Putamen (tissue), 1 donor: ENCODE data around the gene INHA.

ENCODE experiments used
- DNase-seq: peaks from one replicate; pipeline ENCODE4 v3.0.0-alpha.2; 2016; ENCODE audit warnings: low spot score

The INHA gene

GRCh38 chr2:219559156-219559915, 12.8 kb upstream of the INHA start:
- no peak for DNase-seq

GRCh38 chr2:219560037-219560892, 11.8 kb upstream of the INHA start:
- DNase-seq = no peak

- DNase-seq = no peak
Measured at GRCh38 chr2:219560893-219561178, 11.3 kb upstream of the INHA start.

GRCh38 chr2:219561179-219562048, 10.7 kb upstream of the INHA start:
- DNase-seq = no peak

GRCh38 chr2:219562049-219563020, 9.8 kb upstream of the INHA start:
- no peak for DNase-seq

GRCh38 chr2:219563271-219563928, 8.7 kb upstream of the INHA start:
- DNase-seq = no peak

- DNase-seq = no peak
Measured at GRCh38 chr2:219565130-219566080, 6.7 kb upstream of the INHA start.

GRCh38 chr2:219566640-219567039, 5.5 kb upstream of the INHA start:
- no peak for DNase-seq

GRCh38 chr2:219567131-219567530, 5.0 kb upstream of the INHA start:
- no peak for DNase-seq

GRCh38 chr2:219567791-219568361, 4.2 kb upstream of the INHA start:
- DNase-seq = no peak

GRCh38 chr2:219569041-219569440, 3.1 kb upstream of the INHA start:
- DNase-seq = no peak

GRCh38 chr2:219569635-219570034, 2.5 kb upstream of the INHA start:
- DNase-seq = no peak

GRCh38 chr2:219570194-219570923, 1.8 kb upstream of the INHA start:
- no peak for DNase-seq

- no peak for DNase-seq
Measured at GRCh38 chr2:219570924-219571310, 1.2 kb upstream of the INHA start.

- DNase-seq = no peak
Measured at GRCh38 chr2:219571311-219572236, 536 bp upstream of the INHA start, which contains the start of gene OBSL1. TSS of gene OBSL1 (minus strand) at chr2:219571539. CDS start at chr2:219571232, 307 bp downstream.

- DNase-seq = no peak
Measured at GRCh38 chr2:219573166-219573565, 1.1 kb downstream of the INHA start.
